ENCODE data around the gene SUZ12.
"Not testable (repeated sequence)": the region's sequence is repeated elsewhere in the genome, so short reads cannot be mapped to it uniquely, and the experiment has no call there.

- TF ChIP-seq CTCF (IDR thresholded peaks at IDR 0.05; ENCODE audit: insufficient read depth, low read length, poor library complexity, severe bottlenecking); EZH2phosphoT487 (conservative IDR thresholded peaks at IDR 0.05; ENCODE audit: low read length): not testable (repeated sequence)
These were observed 90.5 kb downstream of the SUZ12 start for GRCh38 chr17:32027271-32027670.

All from SU-DHL-6 (cell line).